SU-DHL-6 (cell line): ENCODE data around the gene LTBP2.

Experiments used
- H2AFZ ChIP-seq: fragments of 200-600 bp; sonication (generic); 2 replicates; pipeline ENCODE4 v1.6.1; 2014; ENCODE audit warnings: low read depth, mild to moderate bottlenecking, moderate library complexity, mixed read lengths, antibody characterized with exemption, low read length; ENCODE audit not compliant: severe bottlenecking
- H3F3A ChIP-seq: fragments of 200-600 bp; shearing (Covaris generic); 2 replicates; pipeline ENCODE4 v1.6.0; 2016; ENCODE audit warnings: antibody characterized with exemption, mild to moderate bottlenecking; ENCODE audit not compliant: insufficient read depth
- H3K27ac ChIP-seq: fragments of 200-600 bp; sonication (generic); 2 replicates; pipeline ENCODE4 v1.5.1; 2016; ENCODE audit warnings: low read depth, mild to moderate bottlenecking, low read length, moderate library complexity, mixed read lengths
- H3K27me3 ChIP-seq: fragments of 200-600 bp; sonication (generic), shearing (Covaris generic); 2 replicates; pipeline ENCODE4 v1.6.0; 2014; ENCODE audit warnings: mild to moderate bottlenecking, low read length
- H3K36me3 ChIP-seq: fragments of 200-600 bp; sonication (generic); 2 replicates; pipeline ENCODE4 v1.6.1; 2014; ENCODE audit warnings: mild to moderate bottlenecking, low read length, mixed read lengths
- H3K4me2 ChIP-seq: fragments of 300-600, 200-600 bp; shearing (Covaris generic), sonication (generic); 2 replicates; pipeline ENCODE4 v1.6.0; 2014; ENCODE audit warnings: low read length, low read depth, mild to moderate bottlenecking; ENCODE audit not compliant: poor library complexity, severe bottlenecking
- H3K4me3 ChIP-seq: fragments of 200-600 bp; sonication (generic); 2 replicates; pipeline ENCODE4 v1.5.1; 2014; ENCODE audit warnings: antibody characterized with exemption, low read length, mild to moderate bottlenecking, mixed read lengths; ENCODE audit not compliant: insufficient read depth, poor library complexity, severe bottlenecking
- H3K79me2 ChIP-seq: fragments of 200-600 bp; sonication (generic); 2 replicates; pipeline ENCODE4 v1.6.1; 2014; ENCODE audit warnings: mild to moderate bottlenecking, low read length, moderate library complexity; ENCODE audit not compliant: insufficient read depth
- H3K9ac ChIP-seq: fragments of 200-600 bp; sonication (generic); 2 replicates; pipeline ENCODE4 v1.7.0; 2014; ENCODE audit warnings: mild to moderate bottlenecking, low read length
- H3K9me2 ChIP-seq: fragments of 200-600 bp; sonication (generic); replicated peaks from 2 replicates; pipeline ENCODE4 v1.6.1; 2014; ENCODE audit warnings: low read length; ENCODE audit not compliant: insufficient read depth
- H3K9me3 ChIP-seq: fragments of 200-600 bp; sonication (generic); 2 replicates; pipeline ENCODE4 v1.6.1; 2014; ENCODE audit warnings: low read length, mixed read lengths; ENCODE audit not compliant: insufficient read depth
- H4K20me1 ChIP-seq: fragments of 200-600 bp; sonication (generic); 2 replicates; pipeline ENCODE4 v1.6.1; 2014; ENCODE audit warnings: low read depth, mild to moderate bottlenecking, antibody characterized with exemption, low read length, moderate library complexity, mixed read lengths
- EZH2phosphoT487 ChIP-seq: fragments of 200-600 bp; sonication (generic), shearing (Covaris generic); conservative IDR thresholded peaks from 2 replicates; pipeline ENCODE4 v1.6.1; 2018; ENCODE audit warnings: mild to moderate bottlenecking, antibody characterized with exemption, low read length, moderate library complexity, mixed read lengths
- TF ChIP-seq, protein P1 (sequence below): fragments of 200-600 bp; sonication (generic); IDR thresholded peaks from one replicate; pipeline ENCODE4 v1.5.1; 2017; ENCODE audit warnings: antibody characterized with exemption, mild to moderate bottlenecking, low read length, moderate library complexity; ENCODE audit not compliant: insufficient read depth, poor library complexity, severe bottlenecking

LTBP2 gene

DNA sequence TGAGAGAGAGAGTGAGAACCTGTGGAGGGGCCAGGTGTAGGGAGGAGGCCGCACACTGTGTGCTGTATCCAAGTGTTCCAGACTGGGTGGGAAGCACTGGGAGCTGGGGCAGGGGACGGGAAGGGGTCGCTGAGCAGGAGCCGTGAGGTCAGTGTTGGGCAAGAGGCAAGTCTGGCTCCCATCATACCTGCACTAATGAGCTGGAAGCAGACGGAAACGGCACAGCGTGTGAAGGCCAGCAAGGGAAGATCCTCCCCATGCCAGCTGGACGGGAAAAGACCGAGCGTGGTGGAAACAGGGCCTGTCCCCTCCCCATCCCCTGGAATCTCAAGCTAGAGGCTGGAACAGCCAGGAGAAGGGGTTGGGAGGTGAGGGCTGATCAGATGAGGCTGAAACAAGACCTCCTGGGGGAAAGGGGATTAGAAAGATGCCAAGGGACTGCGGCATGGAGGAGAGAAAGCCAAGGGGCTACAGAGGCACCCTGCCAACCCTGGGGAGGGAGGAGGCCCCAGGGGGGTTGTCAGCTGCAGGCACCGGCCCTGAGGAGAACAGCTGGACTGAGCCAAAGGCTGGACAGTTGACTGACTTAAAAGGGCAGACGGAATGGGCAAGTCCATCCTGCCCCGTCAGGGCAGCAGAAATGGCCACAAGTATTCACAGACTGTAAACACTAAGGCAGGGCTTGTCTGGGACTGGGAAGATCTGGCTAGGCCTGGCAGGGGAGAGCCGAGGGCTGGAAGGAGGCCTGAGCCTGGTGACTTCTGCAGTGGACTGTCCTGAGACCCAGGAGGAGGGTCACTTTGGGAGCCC lies 19.0 kb upstream of the LTBP2 start:
- no peak overlapping the region for H3K4me3 ChIP-seq
- H4K20me1 ChIP-seq: no peaks in the 10 kb centered on the region
- H3K9me2 ChIP-seq: no peaks in the 10 kb centered on the region
- no peak overlapping the region for H3K9ac ChIP-seq
- no peak overlapping the region for H3K27ac ChIP-seq
- no peaks in the 10 kb centered on the region for H3F3A ChIP-seq
- H3K27me3 ChIP-seq: no peaks in the 10 kb centered on the region
- no peaks in the 10 kb centered on the region for H3K79me2 ChIP-seq
- H3K9me3 ChIP-seq: no peaks in the 10 kb centered on the region
- no peak overlapping the region for H2AFZ ChIP-seq
- TF ChIP-seq EZH2phosphoT487: no peak
- TF ChIP-seq, protein P1, sequence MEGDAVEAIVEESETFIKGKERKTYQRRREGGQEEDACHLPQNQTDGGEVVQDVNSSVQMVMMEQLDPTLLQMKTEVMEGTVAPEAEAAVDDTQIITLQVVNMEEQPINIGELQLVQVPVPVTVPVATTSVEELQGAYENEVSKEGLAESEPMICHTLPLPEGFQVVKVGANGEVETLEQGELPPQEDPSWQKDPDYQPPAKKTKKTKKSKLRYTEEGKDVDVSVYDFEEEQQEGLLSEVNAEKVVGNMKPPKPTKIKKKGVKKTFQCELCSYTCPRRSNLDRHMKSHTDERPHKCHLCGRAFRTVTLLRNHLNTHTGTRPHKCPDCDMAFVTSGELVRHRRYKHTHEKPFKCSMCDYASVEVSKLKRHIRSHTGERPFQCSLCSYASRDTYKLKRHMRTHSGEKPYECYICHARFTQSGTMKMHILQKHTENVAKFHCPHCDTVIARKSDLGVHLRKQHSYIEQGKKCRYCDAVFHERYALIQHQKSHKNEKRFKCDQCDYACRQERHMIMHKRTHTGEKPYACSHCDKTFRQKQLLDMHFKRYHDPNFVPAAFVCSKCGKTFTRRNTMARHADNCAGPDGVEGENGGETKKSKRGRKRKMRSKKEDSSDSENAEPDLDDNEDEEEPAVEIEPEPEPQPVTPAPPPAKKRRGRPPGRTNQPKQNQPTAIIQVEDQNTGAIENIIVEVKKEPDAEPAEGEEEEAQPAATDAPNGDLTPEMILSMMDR: no peak
- H3K4me2 ChIP-seq: no peak overlapping the region
- no peaks in the 10 kb centered on the region for H3K36me3 ChIP-seq

DNA sequence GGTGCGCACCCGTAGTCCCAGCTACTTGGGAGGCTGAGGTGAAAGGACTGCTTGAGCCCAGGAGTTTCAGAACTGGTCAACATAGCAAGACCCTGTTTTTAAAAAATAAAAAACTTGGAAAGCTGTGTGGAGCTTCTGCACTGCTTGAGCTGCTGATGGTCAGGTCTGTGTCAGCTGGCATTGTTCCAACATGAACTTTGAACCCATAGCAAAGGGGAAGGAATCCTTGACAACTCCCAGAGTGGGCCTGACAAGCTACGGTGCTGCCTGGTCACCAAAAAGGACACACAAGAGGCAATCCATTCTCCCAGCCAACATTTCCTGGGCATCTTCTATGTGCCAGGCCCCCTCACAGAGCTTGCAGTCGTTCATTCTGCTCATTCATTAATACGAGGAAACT lies 16.4 kb upstream of the LTBP2 start:
- Histone ChIP-seq H3K4me2 (no peak overlapping the region), H3K9me2 (no peaks in the 10 kb centered on the region), H3K36me3 (no peaks in the 10 kb centered on the region), H3K4me3 (no peak overlapping the region), H3K79me2 (no peaks in the 10 kb centered on the region), H3K27me3 (no peaks in the 10 kb centered on the region), H3K9ac (no peak overlapping the region), H3F3A (no peaks in the 10 kb centered on the region), H4K20me1 (no peaks in the 10 kb centered on the region), H3K27ac (no peak overlapping the region), H3K9me3 (no peaks in the 10 kb centered on the region), H2AFZ (no peak overlapping the region)
- TF ChIP-seq, protein P1: no peak
- TF ChIP-seq EZH2phosphoT487: no peak

DNA sequence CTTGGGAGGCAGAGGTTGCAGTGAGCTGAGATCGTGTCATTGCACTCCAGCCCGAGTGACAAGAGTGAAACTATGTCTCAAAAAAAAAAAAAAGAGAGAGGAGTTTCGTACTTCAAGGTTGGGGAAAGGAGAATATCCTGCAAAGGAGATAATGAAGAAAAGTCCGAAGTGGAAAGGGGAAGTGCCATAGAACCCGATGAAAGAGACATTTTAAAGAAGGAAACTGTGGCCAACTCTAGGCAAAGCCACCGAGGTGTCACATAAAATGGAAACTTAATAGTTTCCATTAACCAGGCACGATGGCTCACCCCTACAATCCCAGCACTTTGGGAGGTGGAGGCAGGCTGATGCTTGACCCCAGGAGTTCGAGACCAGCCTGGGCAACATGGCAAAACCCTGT lies 15.0 kb upstream of the LTBP2 start:
- H3K27me3 ChIP-seq: no peaks in the 10 kb centered on the region
- no peaks in the 10 kb centered on the region for H3K9me3 ChIP-seq
- H3K9me2 ChIP-seq: no peaks in the 10 kb centered on the region
- no peak overlapping the region for H3K27ac ChIP-seq
- no peak overlapping the region for H3K9ac ChIP-seq
- TF ChIP-seq, protein P1: no peak
- TF ChIP-seq EZH2phosphoT487: no peak
- H3F3A ChIP-seq: no peaks in the 10 kb centered on the region
- H4K20me1 ChIP-seq: no peaks in the 10 kb centered on the region
- no peak overlapping the region for H3K4me3 ChIP-seq
- H3K4me2 ChIP-seq: no peak overlapping the region
- no peak overlapping the region for H2AFZ ChIP-seq
- no peaks in the 10 kb centered on the region for H3K79me2 ChIP-seq
- H3K36me3 ChIP-seq: no peaks in the 10 kb centered on the region
